Ecto neural progenitor cell (in vitro differentiated cells): Measurements from ENCODE around the gene SMG9.
A peak's percentile ranks its signal among the peaks of the same experiment; 100 is the strongest.
"Not testable (repeated sequence)": the region's sequence is repeated elsewhere in the genome, so short reads cannot be mapped to it uniquely, and the experiment has no call there.

Source experiments
- DNase-seq: peaks from one replicate; pipeline ENCODE4 v3.0.0-alpha.2; 2018; ENCODE audit warnings: low spot score

The SMG9 gene

DNA sequence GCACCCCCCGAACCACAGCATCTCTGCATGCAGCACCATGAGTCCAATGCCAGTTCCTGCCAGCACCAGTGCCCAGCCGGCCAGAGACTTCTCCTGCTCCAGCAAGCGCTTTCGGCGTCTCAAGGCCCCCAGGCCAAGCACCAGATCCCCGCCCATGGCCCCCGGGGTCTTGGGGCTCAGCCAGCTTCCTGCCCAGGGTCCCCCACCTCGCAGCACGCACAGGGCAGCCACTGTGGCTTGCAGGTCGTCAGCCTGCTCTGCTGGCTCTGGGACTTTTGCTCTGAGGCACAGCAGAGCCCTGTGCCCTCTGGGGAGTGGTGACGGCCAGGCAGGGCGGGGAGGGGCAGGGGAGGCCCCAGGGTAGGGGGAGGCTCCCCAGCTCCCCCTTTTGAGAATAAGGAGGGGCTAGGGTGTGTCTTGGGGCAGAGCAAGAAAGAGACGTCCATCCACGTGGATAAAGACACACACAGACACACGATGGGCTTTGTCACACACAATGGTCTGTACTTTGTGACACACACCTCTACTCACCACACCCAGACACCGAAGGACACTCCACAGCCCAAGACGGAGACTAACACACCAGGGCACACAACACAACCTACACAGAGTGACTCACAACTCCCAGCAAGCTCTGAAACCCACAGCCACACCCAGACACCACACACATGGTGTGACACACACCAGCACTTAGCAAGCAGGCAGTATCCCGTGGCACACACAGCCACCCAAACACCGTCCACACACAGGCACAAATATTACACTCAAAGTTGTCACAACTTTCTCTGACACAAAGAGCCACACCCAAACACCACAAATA, 26.2 kb upstream of the SMG9 start, which contains the start of gene KCNN4:
Gene KCNN4, minus strand, starts transcription at position 268 of the 820 bp plus-strand sequence. Its CDS starts 112 bp downstream, at position 156.
- no peak for DNase-seq

DNA sequence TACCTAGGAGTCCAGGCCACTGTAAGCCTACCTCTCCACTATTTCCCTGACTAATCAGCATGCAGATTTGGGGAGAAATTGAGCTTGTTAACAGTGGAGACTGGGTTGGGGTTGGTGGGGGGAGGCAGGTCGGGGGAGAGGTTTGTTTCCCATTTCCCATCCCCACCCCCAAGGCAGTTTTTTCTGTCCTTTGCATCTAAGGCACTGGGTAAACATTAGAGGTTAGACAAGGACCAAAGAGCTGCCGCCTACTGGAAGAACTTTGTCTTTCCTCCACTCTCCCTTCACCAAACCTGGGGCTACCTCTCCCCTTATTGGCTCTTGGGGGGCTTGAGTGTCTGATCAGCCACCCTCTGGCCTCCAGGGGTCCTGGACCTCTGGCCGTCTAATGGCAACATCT, 25.1 kb upstream of the SMG9 start:
- DNase-seq, result no peak

GRCh38 chr19:43779147-43779819, 24.5 kb upstream of the SMG9 start:
- DNase-seq, result no peak

DNA sequence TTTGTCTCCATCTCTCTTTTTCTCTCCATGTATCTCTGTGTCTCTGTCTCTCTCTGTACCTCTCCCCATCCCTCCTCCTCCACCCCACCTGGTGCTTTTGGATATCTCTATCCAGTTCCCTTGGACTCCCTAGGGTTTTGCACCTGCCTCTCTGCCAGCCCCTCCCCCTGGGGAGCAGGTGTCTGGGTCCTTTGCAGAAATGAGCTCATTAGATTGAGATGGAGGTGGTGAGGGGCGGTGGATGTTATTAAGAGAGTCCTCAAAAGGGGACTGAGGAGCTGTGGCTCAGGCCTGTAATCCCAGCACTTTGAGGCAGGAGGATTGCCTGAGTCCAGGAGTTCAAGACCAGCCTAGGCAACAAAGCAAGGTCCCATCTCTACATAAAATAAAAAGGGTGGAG, 23.9 kb upstream of the SMG9 start:
- DNase-seq, result no peak

DNA sequence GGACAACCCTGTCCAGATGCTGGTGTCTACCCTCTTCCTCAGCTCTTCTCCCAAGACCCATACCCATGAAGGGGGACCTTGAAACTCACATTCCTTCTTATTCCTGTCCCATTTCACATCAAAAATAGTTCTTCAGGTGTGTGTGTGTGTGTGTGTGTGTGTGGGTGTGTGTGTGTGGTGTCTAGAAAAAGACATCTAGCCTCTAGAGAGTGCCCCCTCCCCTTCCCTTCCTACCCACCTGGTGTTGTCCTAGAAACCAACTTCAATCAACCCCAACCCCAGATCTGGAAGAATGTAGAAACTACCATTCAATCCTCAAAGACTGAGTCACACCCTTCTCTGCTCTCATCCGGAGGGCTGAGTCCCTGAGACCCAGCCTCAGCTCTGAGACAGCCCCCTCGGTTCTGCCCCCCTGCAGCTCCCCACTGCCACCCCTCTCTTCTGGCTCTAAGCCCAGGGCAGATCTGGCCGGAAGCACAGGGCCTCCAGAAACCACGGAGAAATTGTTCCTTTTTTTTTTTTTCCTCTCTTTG, 22.5 kb upstream of the SMG9 start:
- no peak for DNase-seq

- no peak for DNase-seq
These were observed 21.5 kb upstream of the SMG9 start for GRCh38 chr19:43776286-43776685.

- no peak for DNase-seq
These were observed 20.6 kb upstream of the SMG9 start for GRCh38 chr19:43775299-43775890.

GRCh38 chr19:43774940-43775258, 20.1 kb upstream of the SMG9 start:
- not testable (repeated sequence) for DNase-seq

- DNase-seq, result peak; percentile 80
These were observed 19.6 kb upstream of the SMG9 start for GRCh38 chr19:43774103-43774939.

- no peak for DNase-seq
These were observed 19.0 kb upstream of the SMG9 start for GRCh38 chr19:43773725-43774102.

DNA sequence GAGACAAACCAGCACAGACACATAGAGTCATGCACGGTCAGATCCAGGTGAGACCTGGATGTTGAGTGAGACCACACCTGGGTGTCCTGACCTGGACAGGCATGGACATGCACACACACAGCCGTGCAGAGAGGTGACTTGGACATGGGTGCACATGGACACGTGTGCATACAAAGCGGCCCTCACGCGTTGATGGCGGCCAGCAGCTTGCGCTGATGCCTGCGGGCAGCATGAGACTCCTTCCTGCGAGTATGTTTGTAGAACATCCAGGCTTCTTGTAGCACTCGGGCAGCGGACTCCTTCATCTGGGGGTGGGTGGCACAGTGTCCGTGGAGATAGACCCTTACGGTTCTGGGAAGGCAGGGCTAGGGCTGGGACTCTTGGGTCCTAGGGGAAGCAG, 14.5 kb upstream of the SMG9 start:
- DNase-seq, result no peak

DNA sequence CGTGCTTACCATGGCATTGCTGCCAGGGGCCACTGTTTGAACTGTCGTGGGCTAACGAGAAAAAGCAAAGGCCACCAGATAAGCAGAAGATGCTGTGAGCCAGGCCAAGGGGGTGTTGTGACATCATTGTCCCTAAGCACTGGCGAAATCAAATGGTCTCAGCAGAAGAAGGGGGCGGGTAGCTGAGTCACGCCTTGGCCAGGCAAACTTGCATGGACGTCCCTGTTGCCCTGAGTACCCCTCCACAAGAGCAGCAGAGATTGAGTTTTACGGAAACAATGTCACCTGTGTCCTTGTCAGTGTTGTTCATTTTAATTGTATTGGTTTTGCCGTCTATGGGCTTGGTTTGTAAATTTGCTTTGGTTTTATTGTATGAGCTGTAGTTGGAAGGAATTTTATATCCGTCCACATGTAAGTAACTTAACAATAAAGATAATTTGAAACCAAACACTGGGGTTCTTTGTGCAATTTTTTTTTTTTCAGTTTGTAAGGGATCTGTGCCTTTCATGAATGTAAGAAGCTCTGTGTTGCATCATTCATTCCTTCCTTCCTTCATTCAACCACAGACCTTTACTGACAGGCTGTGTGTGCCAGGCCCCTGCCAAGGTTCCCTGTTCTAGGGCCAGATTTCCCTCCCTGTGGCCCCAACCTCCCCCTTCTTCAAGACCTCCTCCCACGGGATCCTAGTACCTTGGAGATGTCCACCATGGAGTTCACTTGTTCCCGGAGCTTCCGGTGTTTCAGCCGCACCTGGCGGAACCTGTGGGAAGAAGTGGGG, 13.7 kb upstream of the SMG9 start:
- no peak for DNase-seq

DNA sequence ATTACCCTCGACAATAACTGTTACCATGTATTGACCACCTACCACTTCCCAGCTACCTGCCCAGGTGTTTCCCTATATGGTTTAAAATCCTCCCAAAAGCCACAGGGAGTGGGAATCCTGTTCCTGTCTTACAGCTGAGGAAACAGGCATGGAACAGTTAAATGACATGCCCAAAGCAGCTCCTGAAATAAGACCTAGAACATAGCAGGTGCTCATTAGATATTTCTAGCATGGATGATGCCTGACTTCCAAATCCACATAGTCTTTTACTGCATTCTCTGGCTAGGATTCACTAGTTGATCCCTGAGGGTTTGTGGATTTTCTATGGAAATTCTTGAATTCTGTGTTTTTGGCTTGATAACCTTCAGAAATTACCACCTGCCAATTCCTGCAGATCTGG, 13.1 kb upstream of the SMG9 start:
- DNase-seq, result no peak

DNA sequence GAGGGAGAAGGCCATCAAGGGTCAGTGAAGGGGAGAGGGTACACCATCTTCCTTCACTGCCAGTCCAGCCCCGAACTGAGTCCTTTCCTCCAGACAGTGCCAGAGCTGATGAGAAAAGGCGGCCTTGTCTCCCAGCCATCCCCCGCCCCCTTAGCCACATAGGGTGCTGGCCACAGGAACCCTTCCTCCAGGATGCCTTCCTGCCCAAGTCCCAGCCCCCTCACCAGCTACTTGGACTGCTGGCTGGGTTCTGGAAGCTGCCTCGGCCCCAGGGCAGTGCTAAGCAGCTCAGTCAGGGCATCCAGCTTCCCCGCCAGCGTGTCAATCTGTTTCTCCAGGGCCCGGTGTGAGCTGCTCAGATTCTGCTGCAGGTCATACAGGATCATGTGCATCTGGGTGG, 12.6 kb upstream of the SMG9 start:
- no peak for DNase-seq

- no peak for DNase-seq
These were observed 11.9 kb upstream of the SMG9 start for GRCh38 chr19:43766755-43767043.

GRCh38 chr19:43765109-43765876, 10.5 kb upstream of the SMG9 start:
- DNase-seq, result no peak

DNA sequence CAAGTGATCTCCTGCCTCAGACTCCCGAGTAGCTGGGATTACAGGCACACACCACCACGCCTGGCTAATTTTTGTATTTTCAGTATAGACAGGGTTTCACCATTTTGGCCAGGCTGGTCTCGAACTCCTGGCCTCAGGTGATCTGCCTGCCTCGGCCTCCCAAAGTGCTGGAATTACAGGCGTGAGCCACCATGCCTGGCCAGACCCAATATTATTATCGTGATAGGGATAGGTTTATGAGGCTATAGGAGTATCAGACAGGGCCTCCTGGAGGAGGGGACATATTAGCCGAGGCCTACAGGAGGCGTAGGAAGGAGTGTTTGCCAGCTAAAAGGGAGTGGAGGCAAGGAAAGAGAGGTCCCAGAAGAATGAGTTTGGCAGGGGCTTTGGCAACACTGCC, 9.9 kb upstream of the SMG9 start:
- not testable (repeated sequence) for DNase-seq

DNA sequence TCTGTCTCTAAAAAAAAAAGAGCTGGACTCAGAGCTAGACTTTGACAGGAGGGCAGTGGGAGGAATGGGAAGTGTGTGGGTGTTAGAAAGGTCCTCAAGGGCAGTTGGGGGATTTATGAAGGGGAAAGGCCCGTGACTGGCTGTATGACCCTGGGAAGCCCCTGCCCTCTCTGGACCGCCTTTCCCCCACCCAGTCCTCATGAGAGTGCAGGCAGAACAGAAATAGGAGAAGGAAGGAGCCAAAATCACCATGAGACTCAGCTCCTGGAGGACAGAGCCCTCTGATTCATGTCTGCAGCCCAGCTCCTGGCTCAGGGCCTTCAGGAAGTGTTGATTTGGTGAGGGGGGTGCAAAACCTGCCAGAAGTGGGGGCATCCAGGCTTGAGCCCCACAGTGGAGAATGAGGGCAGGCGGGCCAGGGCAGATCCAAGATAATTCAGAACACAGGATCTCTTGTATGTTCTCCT, 8.7 kb upstream of the SMG9 start:
- DNase-seq, result no peak

DNA sequence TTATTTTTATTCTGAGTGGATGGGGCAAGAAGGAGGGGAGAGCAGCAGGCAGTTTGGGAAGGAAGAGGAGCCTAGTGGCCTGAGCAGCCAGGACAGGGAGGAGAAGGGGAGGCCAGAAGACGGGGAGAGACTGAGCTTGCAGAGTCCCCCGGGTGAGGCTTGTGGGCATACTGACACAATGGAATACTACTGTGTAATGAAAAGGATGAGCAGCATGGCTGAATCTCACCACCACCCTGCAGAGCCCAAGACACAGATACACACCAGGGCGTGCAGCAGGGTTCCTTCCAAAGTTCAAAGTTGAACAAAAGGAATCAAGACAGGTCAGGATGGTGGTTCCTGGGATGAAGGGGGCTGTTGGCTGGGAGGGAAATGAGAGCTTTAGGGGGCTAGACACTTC, 8.1 kb upstream of the SMG9 start:
- no peak for DNase-seq

- no peak for DNase-seq
These were observed 6.2 kb upstream of the SMG9 start for GRCh38 chr19:43760941-43761340.

- no peak for DNase-seq
These were observed 4.8 kb upstream of the SMG9 start for GRCh38 chr19:43759515-43759914.
